Colonic mucosa (tissue), 4 donors: ENCODE data around the gene FMNL2. TPM values are rescaled to one million over a fixed set of nuclear protein-coding genes. Genes with fewer than 3 reads are reported as not detected.

ENCODE experiments used
- DNase-seq: peaks from one replicate; pipeline ENCODE4 v3.0.0-alpha.2; 2020
- H3K27ac ChIP-seq: fragments of 200-600 bp; one replicate; pipeline ENCODE4 v1.8.0; 2021
- H3K27me3 ChIP-seq: fragments of 200-600 bp; one replicate; pipeline ENCODE4 v1.8.0; 2021
- H3K36me3 ChIP-seq: fragments of 200-600 bp; one replicate; pipeline ENCODE4 v1.8.0; 2021
- H3K4me1 ChIP-seq: fragments of 200-600 bp; one replicate; pipeline ENCODE4 v1.8.0; 2021; ENCODE audit warnings: mild to moderate bottlenecking
- H3K4me3 ChIP-seq: fragments of 200-600 bp; one replicate; pipeline ENCODE4 v1.8.0; 2021
- H3K9ac ChIP-seq, 2 donors: one replicate each; pipeline ENCODE4 v1.7.0; 2013; ENCODE audit warnings: control low read depth in 2 of 2, low read depth in 2 of 2, low read length in 2 of 2
- H3K9me3 ChIP-seq: fragments of 200-600 bp; one replicate; pipeline ENCODE4 v1.8.0; 2021
- intact Hi-C: fragments of 100-400 bp; cut with DNase I; formaldehyde crosslinking; loops from one replicate; pipeline ENCODE4 v1.14.1; 2022
- total RNA-seq, 2 donors: library from RNA; stranded (reverse); fragmentation: NEBNext Ultra II Directional in 1 of 2; extraction: Animal tissue kit (Norgen Biotek cat#: 25700) in 1 of 2; gene quantifications; one replicate each; pipeline ENCODE4 v1.2.1, GENCODE V29; 2021
- TF ChIP-seq, protein P1 (sequence below): fragments of 200-600 bp; IDR thresholded peaks from one replicate; pipeline ENCODE4 v1.8.0; 2022; ENCODE audit warnings: antibody characterized with exemption, mild to moderate bottlenecking
- donor health status: healthy.
- donor health status: DM: no; HTN: no; CAD: no.
- donor health status: DM: no; HTN: no; CAD: no.

The FMNL2 gene
- total RNA-seq, 2 donors from 2014 or later, result 10.6 to 17.5 TPM

DNA sequence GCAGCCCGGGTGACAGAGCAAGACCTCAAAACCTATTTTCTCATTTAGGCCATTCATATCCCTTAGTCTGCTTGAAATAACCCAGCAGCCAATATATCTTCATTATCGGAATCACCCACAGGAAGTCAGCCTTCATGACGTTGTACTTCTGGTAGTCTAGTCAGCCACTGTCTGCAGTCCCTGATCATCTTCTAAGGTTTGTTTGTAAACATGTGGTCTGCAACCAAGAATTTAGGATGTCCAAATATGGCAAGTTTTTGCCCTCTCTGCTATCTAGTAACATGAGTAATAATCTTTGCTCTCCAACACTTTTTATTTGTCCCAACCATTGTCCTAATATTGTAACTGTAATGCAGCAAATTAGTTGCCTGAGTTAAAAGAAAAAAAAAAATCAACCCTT, 289.8 kb downstream of the FMNL2 start:
- Histone ChIP-seq H3K36me3 (no peaks in the 10 kb centered on the region), H3K27me3 (no peaks in the 10 kb centered on the region), H3K27ac (no peak overlapping the region), H3K4me3 (no peak overlapping the region), H3K9me3 (no peaks in the 10 kb centered on the region), H3K4me1 (no peaks in the 10 kb centered on the region), H3K9ac (no peak overlapping the region)
- intact Hi-C loops, result loop anchor here (5.0 kb wide), 1 partner anchor 433 kb away; no protein-coding TSS in a partner anchor
- DNase-seq, result no peak
- TF ChIP-seq, protein P1, sequence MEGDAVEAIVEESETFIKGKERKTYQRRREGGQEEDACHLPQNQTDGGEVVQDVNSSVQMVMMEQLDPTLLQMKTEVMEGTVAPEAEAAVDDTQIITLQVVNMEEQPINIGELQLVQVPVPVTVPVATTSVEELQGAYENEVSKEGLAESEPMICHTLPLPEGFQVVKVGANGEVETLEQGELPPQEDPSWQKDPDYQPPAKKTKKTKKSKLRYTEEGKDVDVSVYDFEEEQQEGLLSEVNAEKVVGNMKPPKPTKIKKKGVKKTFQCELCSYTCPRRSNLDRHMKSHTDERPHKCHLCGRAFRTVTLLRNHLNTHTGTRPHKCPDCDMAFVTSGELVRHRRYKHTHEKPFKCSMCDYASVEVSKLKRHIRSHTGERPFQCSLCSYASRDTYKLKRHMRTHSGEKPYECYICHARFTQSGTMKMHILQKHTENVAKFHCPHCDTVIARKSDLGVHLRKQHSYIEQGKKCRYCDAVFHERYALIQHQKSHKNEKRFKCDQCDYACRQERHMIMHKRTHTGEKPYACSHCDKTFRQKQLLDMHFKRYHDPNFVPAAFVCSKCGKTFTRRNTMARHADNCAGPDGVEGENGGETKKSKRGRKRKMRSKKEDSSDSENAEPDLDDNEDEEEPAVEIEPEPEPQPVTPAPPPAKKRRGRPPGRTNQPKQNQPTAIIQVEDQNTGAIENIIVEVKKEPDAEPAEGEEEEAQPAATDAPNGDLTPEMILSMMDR, result no peak

DNA sequence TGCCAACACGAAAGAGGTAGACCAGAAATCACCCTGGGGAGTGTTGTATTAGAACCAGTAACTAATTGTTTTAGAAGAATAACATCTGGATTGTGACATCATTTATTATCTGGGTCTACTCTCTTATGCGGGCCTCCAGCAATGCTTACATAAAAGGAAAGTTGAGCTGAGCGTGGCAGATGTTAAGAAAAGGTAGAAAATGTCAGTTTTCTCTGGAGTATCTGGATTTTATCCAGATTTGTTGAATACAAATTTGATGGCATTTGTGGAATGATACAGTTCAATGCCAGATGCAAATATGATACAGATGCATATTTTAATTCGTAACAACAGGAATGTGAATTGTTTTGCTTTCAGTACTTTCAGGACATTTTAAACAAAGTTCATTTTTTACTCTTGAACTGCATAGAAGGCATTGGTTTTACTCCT, 292.0 kb downstream of the FMNL2 start:
- no peak for DNase-seq
- H3K36me3 ChIP-seq, result no peaks in the 10 kb centered on the region
- H3K4me3 ChIP-seq, result no peak overlapping the region
- TF ChIP-seq, protein P1, result no peak
- no peak overlapping the region for H3K9ac ChIP-seq
- H3K9me3 ChIP-seq, result no peaks in the 10 kb centered on the region
- no peaks in the 10 kb centered on the region for H3K4me1 ChIP-seq
- H3K27ac ChIP-seq, result no peak overlapping the region
- intact Hi-C loops, result loop anchor here (5.0 kb wide), 1 partner anchor 435 kb away; no protein-coding TSS in a partner anchor
- H3K27me3 ChIP-seq, result no peaks in the 10 kb centered on the region

DNA sequence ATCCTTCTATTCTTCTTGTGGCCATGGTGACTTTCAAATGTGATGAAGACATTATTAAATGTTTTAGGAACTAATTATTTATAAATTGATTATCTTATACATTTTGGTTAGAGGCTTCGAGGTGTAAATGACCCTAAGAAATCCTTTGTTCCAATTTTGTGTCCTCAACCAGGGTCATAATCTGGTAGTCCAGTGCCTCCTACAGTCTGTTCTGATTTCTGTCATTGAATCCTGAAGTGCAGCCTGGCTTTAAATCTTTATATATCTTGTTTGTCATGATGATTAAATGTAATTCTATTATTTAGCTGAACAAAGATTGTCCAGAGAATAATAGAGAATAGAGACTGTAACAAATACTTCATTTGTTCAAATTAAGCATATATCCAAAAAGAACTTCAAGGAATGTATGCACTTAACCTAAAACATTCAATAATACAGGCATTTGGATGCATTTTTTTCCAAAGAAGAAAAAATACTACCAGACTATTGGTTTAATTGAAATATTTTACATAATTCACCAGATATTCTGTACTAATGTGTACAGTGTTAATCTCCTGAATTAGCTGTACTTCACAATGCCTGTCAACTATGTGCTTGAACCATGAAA, 292.5 kb downstream of the FMNL2 start:
- Histone ChIP-seq H3K9ac (no peak overlapping the region), H3K27ac (no peak overlapping the region), H3K27me3 (no peaks in the 10 kb centered on the region), H3K36me3 (no peaks in the 10 kb centered on the region), H3K9me3 (no peaks in the 10 kb centered on the region), H3K4me1 (no peaks in the 10 kb centered on the region), H3K4me3 (no peak overlapping the region)
- intact Hi-C loops, result loop anchor here (5.0 kb wide), 1 partner anchor 435 kb away; no protein-coding TSS in a partner anchor
- no peak for DNase-seq
- TF ChIP-seq, protein P1, result peak; percentile 41

DNA sequence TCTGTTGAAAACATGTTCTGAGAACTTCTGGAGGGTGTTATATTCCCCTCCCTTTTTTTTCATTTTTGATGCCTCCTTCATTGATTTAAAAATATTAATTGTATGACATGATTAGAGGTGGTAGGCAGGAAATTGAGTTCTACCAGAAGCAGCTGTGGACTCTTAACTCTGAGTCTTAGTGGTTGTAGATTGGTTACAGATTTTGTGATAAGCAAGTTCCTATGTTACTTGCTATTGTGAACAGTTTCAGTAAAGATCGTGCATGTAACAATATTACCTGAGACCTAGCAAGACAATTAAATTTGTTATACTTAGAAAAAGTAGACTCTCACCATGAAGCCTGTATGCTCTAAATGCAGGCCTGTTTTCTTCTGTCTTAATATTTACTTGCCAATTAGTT, 294.2 kb downstream of the FMNL2 start:
- no peaks in the 10 kb centered on the region for H3K36me3 ChIP-seq
- TF ChIP-seq, protein P1, result no peak
- no peak for DNase-seq
- no peaks in the 10 kb centered on the region for H3K9me3 ChIP-seq
- no peak overlapping the region for H3K27ac ChIP-seq
- H3K27me3 ChIP-seq, result no peaks in the 10 kb centered on the region
- H3K4me3 ChIP-seq, result no peak overlapping the region
- no peaks in the 10 kb centered on the region for H3K4me1 ChIP-seq
- intact Hi-C loops, result loop anchor here (5.0 kb wide), 1 partner anchor 437 kb away; no protein-coding TSS in a partner anchor
- H3K9ac ChIP-seq, result no peak overlapping the region

DNA sequence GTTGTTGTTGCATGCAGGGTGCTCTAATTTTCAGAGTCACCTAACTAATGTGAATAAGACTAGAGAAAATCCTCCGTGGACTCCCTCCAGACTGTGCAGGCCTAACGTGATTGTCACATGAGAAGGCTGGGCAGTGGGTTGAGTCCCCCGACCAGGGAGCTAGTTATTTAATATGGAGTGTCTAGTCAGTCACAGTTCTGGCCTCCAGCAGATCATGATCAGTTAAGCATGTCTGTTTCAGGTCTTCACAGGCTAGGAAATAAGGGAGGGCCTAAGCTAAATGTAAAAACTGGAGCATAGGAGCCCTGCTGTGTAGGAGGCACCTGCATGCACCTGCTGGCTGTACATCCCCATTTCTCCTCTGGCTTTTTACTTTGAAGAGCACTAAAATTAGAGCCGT, 295.5 kb downstream of the FMNL2 start:
- intact Hi-C loops, result loop anchor here (10.0 kb wide), 1 partner anchor 296 kb away; the partner anchor contains the start of gene FMNL2
- Histone ChIP-seq H3K4me3 (no peak overlapping the region), H3K27ac (no peak overlapping the region), H3K9ac (no peak overlapping the region), H3K36me3 (no peaks in the 10 kb centered on the region), H3K27me3 (no peaks in the 10 kb centered on the region), H3K9me3 (no peaks in the 10 kb centered on the region), H3K4me1 (no peaks in the 10 kb centered on the region)
- no peak for DNase-seq
- TF ChIP-seq, protein P1, result no peak
